Measurements from ENCODE around the gene FOXF1. TPM values are rescaled to one million over a fixed set of nuclear protein-coding genes. Genes with fewer than 3 reads are reported as not detected.

Gene FOXF1
- total and polyA plus RNA-seq, 9 of the 15 experiments (the other 6 are each of a cell fraction or from before 2014, with no cell fraction given), result 0.04 TPM; not detected in 8

DNA sequence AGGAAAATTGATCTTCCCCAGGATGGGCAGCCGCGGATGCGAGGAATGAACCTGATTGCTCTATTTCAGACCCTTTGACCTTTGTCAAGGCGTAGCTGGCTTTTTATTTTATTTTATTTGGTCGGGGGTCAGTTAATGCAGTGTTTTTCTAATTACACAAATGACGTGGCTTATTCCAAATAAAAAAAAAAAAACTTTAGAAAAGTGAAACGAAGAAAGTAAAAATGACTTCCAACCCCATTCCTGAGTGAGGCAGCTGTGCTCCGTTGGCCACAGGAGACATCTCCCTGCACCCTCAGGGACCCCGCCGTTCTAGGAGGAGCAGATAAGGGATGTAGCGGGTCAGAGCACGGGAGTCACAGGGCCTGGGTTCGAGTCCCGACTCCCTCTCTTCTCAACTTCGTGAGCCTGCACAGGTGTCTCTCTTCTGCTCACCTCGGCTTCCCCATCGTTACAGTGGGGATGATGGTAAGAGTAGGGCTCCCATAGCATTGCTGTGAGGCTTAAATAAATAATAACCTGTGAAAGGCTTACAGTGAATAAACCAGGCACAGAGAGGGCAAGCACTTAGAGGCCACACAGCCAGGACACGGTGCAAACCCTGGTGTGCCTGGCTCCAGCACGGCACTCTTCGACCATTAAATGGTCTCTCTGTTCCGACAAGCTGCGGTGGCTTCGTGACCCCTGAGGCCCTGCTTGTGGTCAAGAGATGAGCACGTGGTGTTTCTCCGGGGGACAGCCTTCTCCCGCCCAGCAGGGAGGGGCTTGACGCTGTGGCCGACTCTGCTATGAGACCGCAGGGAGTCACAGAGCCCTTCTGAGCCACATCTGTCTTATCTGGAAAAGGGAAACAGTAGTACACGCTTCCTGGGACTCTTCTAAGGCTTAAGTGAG lies 10.2 kb downstream of the FOXF1 start (continued):
- TF ChIP-seq, protein P1, sequence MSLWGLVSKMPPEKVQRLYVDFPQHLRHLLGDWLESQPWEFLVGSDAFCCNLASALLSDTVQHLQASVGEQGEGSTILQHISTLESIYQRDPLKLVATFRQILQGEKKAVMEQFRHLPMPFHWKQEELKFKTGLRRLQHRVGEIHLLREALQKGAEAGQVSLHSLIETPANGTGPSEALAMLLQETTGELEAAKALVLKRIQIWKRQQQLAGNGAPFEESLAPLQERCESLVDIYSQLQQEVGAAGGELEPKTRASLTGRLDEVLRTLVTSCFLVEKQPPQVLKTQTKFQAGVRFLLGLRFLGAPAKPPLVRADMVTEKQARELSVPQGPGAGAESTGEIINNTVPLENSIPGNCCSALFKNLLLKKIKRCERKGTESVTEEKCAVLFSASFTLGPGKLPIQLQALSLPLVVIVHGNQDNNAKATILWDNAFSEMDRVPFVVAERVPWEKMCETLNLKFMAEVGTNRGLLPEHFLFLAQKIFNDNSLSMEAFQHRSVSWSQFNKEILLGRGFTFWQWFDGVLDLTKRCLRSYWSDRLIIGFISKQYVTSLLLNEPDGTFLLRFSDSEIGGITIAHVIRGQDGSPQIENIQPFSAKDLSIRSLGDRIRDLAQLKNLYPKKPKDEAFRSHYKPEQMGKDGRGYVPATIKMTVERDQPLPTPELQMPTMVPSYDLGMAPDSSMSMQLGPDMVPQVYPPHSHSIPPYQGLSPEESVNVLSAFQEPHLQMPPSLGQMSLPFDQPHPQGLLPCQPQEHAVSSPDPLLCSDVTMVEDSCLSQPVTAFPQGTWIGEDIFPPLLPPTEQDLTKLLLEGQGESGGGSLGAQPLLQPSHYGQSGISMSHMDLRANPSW (CRISPR knock-in tag; IDR thresholded peaks at IDR 0.05), result no peak
- TF ChIP-seq, protein P2, sequence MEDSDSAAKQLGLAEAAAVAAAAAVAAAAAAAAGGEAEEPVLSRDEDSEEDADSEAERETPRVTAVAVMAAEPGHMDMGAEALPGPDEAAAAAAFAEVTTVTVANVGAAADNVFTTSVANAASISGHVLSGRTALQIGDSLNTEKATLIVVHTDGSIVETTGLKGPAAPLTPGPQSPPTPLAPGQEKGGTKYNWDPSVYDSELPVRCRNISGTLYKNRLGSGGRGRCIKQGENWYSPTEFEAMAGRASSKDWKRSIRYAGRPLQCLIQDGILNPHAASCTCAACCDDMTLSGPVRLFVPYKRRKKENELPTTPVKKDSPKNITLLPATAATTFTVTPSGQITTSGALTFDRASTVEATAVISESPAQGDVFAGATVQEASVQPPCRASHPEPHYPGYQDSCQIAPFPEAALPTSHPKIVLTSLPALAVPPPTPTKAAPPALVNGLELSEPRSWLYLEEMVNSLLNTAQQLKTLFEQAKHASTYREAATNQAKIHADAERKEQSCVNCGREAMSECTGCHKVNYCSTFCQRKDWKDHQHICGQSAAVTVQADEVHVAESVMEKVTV (CRISPR knock-in tag; IDR thresholded peaks at IDR 0.05), result peak; percentile 38; the same call in 1 of the 2 replicates
- no peak for TF ChIP-seq WHSC1 (IDR thresholded peaks at IDR 0.05; ENCODE audit: low read length)
- no peak for TF ChIP-seq GABPB2 (CRISPR knock-in tag; conservative IDR thresholded peaks at IDR 0.05)
- TF ChIP-seq, protein P3, sequence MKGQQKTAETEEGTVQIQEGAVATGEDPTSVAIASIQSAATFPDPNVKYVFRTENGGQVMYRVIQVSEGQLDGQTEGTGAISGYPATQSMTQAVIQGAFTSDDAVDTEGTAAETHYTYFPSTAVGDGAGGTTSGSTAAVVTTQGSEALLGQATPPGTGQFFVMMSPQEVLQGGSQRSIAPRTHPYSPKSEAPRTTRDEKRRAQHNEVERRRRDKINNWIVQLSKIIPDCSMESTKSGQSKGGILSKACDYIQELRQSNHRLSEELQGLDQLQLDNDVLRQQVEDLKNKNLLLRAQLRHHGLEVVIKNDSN (CRISPR knock-in tag; IDR thresholded peaks at IDR 0.05), result peak; percentile 70
- TF ChIP-seq, protein P4, sequence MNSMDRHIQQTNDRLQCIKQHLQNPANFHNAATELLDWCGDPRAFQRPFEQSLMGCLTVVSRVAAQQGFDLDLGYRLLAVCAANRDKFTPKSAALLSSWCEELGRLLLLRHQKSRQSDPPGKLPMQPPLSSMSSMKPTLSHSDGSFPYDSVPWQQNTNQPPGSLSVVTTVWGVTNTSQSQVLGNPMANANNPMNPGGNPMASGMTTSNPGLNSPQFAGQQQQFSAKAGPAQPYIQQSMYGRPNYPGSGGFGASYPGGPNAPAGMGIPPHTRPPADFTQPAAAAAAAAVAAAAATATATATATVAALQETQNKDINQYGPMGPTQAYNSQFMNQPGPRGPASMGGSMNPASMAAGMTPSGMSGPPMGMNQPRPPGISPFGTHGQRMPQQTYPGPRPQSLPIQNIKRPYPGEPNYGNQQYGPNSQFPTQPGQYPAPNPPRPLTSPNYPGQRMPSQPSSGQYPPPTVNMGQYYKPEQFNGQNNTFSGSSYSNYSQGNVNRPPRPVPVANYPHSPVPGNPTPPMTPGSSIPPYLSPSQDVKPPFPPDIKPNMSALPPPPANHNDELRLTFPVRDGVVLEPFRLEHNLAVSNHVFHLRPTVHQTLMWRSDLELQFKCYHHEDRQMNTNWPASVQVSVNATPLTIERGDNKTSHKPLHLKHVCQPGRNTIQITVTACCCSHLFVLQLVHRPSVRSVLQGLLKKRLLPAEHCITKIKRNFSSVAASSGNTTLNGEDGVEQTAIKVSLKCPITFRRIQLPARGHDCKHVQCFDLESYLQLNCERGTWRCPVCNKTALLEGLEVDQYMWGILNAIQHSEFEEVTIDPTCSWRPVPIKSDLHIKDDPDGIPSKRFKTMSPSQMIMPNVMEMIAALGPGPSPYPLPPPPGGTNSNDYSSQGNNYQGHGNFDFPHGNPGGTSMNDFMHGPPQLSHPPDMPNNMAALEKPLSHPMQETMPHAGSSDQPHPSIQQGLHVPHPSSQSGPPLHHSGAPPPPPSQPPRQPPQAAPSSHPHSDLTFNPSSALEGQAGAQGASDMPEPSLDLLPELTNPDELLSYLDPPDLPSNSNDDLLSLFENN (IDR thresholded peaks at IDR 0.05; ENCODE audit: low read depth in 2 of 2, low read length in 2 of 2), result no peak
- TF ChIP-seq ZC3H11A (IDR thresholded peaks at IDR 0.05; ENCODE audit: low read depth, low read length), result no peak
- no peak for TF ChIP-seq AFF4 (CRISPR knock-in tag; IDR thresholded peaks at IDR 0.05)
- TF ChIP-seq HLTF (IDR thresholded peaks at IDR 0.05), result no peak
- TF ChIP-seq, protein P5, sequence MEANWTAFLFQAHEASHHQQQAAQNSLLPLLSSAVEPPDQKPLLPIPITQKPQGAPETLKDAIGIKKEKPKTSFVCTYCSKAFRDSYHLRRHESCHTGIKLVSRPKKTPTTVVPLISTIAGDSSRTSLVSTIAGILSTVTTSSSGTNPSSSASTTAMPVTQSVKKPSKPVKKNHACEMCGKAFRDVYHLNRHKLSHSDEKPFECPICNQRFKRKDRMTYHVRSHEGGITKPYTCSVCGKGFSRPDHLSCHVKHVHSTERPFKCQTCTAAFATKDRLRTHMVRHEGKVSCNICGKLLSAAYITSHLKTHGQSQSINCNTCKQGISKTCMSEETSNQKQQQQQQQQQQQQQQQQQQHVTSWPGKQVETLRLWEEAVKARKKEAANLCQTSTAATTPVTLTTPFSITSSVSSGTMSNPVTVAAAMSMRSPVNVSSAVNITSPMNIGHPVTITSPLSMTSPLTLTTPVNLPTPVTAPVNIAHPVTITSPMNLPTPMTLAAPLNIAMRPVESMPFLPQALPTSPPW (CRISPR knock-in tag; IDR thresholded peaks at IDR 0.05), result 0 out of 2 replicates have a peak, but pooled peaks have one; percentile 17

All from K562 (cell line).